Prostate gland (tissue), 2 donors: ENCODE measurements around the gene PGK1.

Experiments
- CTCF ChIP-seq, 4 experiments: fragments of 200-600 bp in 2 of 4; fragments of 450-650 bp in 2 of 4; sonication (generic) in 2 of 4; IDR thresholded peaks; 1 replicate in 3 of 4; 2 replicates in 1 of 4; pipeline ENCODE4 v1.5.1; 2016 to 2019; ENCODE audit warnings: antibody characterized with exemption in 4 of 4, mild to moderate bottlenecking in 2 of 4, moderate library complexity in 2 of 4
- POLR2A ChIP-seq: fragments of 450-650 bp; IDR thresholded peaks from one replicate; pipeline ENCODE4 v1.6.1; 2016; ENCODE audit warnings: antibody characterized with exemption, mild to moderate bottlenecking
- POLR2AphosphoS5 ChIP-seq: sonication (generic); formaldehyde crosslinking; IDR thresholded peaks from one replicate; pipeline ENCODE4 v1.6.1; 2017; ENCODE audit warnings: antibody characterized with exemption

- TF ChIP-seq CTCF (IDR thresholded peaks at IDR 0.05) (no peak), POLR2AphosphoS5 (no peak), POLR2A (no peak)
These were observed 30.0 kb upstream of the PGK1 start for GRCh38 chrX:78074088-78074487.
